GM18499 (cell line): ENCODE measurements around the gene ZNF784.

ENCODE experiments used
- ATAC-seq: cut with Tn5 transposase; IDR thresholded peaks from one replicate; pipeline ENCODE4 v1.9.1; 2021; ENCODE audit warnings: moderate number of reproducible peaks; ENCODE audit not compliant: insufficient read depth, unreplicated experiment

Gene ZNF784

DNA sequence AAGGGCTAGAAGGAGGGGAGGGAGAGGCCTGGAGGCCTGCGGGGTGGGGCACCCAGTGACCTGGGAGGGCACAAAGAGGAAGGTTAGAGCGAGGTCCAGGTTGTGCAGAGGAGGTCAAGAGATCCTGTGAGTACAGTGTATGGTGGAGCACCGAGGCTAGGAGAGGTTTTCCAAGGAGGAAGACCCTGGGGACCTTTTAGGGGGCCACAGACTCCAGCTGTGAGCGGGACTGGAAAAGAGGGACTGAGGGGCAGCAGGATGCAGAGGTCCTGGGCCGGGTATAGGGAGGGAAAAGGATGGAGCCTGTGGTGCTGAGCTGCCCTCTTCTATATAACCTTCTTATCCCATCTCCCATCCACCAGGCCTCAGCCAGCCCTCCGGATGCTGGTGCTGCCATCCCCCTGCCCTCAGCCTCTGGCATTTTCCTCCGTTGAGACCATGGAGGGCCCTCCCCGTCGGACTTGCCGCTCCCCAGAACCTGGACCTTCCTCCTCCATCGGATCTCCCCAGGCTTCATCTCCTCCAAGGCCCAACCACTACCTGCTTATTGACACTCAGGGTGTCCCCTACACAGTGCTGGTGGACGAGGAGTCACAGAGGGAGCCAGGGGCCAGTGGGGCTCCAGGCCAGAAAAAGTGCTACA, 19.9 kb upstream of the ZNF784 start:
- no peak for ATAC-seq

DNA sequence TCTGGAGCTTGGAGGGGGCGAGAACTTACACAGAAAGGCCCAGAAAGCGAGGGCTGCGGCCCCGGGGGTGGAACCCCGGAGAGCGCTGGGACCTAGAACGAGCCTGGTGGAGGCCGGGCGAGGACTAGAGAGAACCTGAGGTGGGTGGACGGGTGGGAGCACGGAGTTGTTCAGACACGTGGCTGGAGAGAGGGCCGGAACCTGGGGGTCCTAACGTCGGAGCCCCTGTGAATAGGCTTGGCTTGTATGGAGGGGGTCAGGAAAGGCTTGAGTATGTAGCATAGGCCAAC, 19.5 kb upstream of the ZNF784 start:
- no peak for ATAC-seq

DNA sequence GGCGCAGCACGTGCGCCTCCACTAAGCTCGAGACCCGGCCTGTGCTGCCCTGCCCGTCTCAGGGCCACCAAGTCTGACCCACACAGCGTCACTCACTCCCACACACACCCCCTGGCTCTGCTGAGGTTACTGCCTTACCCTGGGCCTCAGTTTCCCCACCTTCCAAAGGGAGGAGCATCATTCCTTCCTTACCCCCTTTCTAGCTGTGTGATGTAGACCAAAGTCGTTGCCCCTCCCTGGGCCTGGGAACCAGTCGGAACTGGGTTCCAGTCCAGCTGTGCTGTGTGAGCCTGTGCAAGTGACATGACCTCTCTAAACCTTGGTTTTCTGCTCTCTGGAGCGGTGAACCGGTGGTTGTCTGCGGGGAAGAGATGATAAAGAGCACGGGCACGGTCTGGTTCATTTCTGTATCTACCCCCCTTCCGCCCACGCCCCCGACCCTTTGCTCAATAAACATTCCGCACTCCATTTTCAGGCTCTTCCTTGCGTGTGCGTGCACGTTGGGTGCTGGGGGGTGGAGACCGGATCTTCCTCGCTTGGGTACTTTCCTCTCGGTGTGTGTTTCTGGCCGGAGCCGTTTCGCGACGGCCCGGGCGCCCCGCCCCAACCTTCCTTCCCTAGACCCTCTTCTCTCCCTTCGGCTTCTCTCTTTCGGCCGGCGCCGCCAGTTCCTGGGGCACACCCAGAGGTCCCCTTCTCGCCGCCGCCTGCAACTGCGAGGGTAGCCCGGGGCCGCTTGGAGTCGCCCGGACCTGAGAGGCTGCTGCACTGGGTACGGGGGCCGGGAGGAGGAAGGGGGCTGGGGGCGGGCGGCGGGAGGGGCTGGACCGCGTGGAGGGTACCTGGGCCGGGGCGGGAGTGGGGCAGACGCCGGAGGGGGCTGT, 18.9 kb upstream of the ZNF784 start, which contains the start of gene ZNF581:
ZNF581 (plus strand) TSS at position 647 of the 884 bp plus-strand sequence. CDS start 923 bp downstream, outside the sequence.
- no peak for ATAC-seq

DNA sequence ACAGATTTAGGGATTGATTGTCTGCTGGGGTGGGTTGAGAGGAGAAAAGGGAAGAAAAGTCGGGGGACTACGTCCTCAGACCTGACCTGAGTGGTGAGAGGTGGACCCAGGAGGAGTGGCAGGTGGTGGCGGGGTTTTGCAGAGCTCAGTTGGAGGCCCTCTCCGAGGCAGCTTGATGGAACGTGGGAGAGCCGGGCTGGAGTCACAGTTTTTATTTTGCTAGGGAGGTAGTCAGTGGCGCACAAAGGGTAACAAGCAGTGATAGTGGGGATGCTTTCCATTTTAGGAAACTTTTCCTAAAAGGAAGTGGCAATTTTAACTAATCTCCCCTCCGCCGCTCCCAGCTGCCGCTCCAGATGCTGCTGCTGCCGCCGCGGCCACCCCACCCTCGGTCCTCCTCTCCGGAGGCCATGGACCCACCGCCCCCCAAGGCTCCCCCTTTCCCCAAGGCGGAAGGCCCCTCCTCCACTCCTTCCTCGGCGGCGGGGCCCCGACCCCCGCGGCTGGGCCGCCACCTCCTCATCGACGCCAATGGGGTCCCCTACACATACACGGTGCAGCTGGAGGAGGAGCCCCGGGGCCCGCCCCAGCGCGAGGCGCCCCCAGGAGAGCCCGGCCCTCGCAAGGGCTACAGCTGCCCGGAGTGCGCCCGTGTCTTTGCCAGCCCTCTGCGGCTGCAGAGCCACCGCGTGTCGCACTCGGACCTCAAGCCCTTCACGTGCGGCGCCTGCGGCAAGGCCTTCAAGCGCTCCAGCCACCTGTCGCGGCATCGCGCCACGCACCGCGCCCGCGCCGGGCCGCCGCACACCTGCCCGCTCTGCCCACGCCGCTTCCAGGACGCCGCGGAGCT, 18.0 kb upstream of the ZNF784 start:
- ATAC-seq: no peak

DNA sequence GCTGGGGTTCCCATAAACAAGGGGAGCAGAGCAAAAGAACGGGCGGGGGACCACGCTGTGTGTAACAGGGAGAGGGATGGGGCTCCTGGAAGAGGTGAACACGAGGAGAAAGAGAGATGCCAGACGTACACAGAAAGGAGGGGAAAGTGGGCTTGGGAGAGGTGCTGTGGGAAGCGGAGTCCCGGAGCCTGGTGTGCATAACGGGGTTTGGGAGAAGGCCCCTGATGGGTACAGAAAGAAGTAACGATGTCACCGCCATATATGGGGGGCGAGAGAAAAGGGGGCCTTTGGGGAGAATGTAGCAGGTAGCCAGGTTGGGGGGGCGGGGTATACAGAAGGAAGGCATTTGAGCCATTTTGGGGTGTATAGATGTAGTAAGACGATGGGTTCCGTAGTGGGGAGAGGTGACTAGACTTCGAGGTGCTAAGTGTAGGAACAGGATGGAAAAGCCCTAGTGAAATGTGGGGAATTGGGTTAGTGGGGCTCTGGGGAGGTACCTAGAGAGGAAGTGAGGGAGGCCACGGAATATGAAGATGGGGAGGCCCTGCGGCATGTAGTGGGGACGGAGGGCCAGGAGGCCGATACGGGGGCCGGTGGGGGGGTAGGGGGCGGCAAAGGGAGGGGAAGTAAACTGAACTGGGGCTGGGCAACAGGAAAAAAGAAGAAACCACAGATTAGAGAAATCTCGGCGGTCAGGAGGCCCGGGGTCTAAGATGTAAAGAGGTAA, 17.2 kb upstream of the ZNF784 start:
- ATAC-seq: no peak

DNA sequence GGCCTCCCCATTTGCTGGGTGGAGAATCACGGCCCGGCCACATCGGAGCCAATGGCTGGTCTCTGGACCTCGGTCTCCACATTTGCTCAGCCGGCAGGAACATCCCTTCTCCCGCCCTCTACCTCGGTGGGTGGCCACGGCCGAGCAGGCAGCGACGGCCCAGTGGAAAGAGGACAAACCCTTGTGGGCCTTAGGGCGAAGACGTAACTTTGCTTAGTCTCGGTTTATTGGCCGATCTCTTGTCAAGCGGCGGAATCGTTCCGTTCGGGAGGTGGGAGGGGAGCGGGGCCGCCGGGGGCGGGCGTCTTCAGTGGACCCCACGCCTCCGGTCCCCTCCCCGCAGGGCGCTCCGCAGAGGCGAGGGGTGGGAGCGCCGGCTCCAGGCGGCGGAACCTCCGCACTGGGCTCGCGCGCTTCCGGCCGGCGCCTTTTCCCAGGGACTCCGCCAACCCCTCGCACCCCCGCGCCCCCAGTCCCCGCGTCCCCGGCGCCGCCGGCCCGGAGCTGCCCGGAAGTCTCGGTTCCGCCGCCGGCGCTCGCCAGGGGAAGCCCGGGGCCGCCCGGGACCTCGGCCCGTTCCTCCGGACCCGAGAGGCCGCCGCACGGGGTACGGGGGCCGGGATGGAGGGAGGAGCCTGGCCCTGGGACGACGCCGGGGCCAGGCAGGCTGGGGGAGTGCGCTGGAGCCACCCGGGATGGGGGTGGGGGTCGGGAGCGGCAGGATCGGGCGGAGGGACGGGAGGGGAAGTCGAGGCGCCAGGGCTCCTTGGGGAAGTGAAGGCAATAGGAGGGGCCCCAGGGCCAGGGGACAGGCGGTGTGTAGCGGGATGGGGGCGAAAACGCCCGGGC, 16.4 kb upstream of the ZNF784 start, which contains the start of gene ZNF580:
ZNF580 (plus strand) TSS at position 426 of the 849 bp plus-strand sequence. CDS start 1,507 bp downstream, outside the sequence.
- no peak for ATAC-seq

DNA sequence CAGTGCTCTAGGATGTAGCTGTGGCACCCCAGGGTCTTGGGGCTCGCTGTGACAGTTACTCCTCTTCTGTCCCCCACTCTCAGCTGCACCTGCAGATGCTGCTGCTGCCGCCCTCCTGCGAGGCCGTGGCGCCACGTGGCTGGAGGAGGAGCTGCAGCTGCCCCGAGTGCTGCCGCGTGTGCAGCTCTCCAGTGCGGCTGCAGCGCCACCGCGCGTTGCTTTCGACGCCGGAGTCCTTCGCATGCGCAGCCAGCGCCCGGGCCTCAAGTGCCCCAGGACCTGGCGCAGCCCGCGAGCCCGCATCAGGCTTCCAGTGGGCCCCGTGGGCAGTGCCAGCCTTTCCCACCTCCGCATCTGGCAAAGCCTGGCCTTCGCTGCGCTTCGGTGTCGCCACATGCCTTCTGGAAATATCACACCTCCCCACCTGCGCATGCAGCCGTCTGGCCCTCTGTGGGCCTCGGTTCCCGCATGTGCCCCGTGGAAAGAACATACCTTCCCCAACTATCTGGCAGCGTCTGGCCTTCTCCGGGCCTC, 15.7 kb upstream of the ZNF784 start:
- ATAC-seq: no peak

DNA sequence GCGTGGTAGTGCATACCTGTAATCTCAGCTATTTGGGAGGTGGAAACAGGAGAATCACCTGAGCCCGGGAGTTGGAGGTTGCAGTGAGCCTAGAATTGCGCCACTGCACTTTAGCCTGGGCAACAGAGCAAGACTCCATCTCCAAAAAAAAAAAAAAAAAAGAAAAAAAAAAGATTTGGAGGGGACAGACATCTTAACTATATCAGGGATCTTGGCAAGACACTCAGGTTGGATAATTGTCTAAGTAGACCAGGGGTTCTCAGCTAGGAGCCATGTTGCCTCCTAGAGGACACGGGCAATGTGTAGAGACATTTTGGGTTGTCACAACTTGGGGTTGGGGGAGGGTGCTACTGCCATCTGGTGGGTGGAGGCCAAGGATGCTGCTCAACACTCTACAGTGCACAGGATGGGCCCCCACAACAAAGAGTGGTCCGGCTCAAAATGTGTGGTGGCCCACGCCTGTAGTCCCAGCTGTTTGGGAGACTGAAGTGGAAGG, 14.5 kb upstream of the ZNF784 start:
- no peak for ATAC-seq

DNA sequence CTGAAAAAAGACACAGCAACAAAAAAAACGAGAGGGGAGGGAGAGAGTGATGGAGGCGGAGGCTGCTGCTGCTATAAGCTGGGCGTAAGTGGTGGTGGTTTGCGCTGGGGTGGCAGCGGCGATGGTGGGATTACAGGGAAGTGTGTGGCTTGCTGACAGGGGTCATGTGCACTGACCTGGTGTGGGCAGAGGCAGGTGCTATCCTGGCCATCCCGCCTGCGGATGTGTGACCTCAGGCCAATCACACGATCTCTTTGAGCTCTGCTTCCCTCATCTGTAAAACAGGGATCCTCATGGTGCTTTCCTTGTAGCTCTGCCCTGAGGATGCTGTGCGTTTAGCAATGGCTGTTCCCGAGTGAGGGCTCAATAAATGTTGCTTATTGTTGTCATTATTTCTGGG, 13.2 kb upstream of the ZNF784 start:
- ATAC-seq: no peak

DNA sequence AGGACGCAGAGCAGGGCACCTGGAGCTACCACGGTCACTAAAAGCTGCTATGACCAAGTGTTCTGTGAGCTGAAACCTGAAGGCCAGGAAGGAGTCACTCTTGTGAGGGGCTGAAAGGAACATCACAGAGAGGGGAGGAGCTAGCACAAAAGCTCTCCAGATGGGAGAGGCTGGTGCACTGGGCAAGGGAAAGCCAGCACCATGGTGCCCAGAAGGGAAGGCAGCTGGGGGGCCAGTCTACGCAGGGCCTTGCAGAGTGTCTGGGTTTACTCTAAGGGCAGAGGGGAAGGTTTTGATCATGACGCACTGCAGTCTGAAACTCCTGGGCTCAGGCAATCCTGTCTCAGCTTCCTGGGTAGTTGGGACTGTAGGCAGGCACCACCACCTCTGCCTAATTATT, 12.4 kb upstream of the ZNF784 start:
- ATAC-seq: no peak

DNA sequence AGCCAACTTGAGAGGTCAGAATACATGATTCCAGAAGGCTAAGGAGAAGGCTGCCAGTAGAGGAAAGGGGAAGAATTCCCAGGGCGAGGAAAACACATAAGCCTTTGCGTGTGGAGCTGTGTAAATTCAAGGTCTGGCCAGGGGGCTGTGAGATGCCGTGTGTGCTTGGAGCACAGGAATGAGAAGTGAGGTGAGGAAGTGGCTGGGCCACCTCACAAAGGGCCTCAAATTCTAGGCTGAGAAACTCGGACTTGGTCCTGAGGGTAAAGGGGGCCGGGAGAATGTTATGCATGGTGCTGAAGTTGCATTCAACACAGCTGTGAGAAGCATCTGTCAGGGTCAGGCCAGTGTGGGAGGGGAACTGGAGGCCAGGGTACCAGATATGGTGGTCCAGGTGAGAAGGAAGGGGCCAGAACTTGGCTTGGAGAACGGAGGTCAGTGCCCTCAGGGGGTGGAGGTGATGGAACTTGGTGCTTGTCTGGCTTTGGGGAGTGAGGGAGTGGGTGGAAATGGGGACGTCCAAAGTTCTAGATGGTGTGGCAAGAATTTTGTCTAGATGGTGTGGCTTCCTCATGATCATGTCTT, 11.6 kb upstream of the ZNF784 start:
- no peak for ATAC-seq

DNA sequence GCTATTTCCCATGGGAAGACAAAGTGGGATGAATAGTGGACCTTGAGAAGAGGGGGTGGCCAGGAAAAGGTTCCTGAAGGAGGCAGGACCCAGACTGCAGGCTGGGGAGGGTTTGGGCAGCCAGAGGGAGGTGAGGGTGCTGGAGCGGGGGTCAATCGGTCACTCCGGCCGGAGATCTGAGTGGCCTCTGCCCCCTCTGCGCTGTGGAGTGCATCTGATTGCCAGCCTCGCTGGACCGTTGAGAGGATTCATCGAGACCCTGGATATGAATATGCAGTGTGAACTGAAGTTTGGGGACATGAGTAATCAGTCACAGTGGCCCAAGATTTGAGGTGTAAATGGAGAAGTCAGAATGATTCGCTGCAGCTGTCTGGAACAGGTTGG, 11.0 kb upstream of the ZNF784 start:
- ATAC-seq: no peak

DNA sequence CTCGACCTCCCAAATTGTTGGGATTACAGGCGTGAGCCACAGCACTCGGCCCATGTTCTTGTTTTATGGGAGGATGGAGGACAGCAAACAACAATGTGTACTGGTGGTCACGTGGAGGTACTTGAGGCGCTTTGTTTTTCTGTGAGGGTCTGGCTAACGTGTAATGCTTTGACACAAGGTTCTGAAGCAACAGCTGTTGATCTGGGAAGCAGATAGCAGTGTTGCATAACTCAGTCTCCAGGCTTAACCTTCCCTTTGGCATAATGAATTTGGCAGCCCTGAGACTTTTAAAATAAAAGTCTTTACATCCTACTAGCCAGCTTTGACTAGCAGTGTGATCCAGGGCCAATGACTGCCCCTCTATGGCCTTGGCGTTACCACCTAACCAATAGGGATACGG, 9.5 kb upstream of the ZNF784 start:
- no peak for ATAC-seq

DNA sequence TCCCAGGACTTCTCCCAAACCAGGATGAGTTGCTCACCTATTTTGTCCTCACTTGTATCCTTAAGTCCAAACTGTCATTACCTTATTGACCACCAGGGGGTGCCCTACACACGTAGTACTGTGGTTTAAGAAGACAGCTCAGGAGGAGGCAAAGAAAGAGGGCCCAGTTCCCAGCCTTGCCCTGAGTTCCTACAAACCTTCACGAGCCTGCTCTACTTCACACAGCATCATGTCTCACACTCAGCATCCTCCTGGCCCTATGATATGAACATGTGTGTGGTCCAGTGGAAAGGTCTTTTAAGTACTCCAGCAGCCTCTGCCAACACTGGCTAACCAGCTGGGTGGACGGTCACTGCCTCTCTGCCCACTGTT, 8.1 kb upstream of the ZNF784 start:
- no peak for ATAC-seq

DNA sequence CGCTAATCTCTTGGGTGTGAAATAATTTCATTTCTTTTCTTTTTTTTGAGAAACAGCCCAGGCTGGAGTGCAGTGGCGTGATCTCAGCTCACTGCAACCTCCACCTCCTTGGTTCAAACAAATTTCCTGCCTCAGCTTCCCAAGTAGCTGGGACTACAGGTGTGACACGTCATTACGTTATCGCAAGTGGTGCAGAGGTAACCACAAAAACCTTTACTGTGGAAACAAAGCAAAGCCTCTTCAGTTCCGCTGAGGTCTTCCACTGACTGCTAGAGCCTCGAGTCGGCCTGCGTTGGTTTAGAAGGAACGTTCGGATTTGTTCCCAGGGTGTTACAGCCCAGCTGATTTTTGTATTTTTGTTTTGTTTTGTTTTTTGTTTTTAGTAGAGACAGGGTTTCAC, 2.0 kb upstream of the ZNF784 start:
- no peak for ATAC-seq

DNA sequence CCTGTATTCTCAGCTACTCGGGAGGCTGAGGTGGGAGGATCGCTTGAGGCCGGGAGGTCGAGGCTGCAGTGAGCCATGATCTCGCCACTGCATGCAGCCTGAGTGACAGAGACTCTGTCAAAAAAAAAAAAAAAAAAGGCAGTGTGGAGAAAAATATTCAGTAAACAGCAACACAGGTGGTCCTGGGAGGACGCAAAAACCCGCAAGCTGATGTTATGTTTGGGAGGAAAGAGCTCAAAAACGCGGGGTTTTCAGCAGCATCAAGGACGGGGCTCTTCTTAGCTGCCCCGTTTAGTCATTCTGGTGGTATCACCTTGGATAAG, 599 bp upstream of the ZNF784 start:
- no peak for ATAC-seq

DNA sequence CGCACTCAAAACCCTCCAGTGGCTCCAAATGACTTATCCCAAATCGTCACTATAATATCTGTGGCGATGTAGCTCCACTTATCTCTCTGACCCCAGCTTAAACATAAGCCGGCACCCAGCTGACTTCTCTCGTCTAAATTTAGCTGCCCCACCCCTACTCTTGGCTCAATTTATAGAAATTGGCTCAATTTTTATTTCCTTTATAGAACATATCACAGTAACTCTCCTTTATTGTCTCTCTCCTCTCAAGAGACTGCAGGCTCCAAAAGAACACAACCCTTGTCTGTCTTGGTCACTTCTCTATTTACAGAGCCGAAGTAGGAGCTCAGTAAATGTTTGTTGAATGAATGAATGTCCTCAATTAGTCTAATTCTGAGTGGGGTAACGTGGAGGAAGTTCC, 805 bp downstream of the ZNF784 start:
- ATAC-seq: no peak

DNA sequence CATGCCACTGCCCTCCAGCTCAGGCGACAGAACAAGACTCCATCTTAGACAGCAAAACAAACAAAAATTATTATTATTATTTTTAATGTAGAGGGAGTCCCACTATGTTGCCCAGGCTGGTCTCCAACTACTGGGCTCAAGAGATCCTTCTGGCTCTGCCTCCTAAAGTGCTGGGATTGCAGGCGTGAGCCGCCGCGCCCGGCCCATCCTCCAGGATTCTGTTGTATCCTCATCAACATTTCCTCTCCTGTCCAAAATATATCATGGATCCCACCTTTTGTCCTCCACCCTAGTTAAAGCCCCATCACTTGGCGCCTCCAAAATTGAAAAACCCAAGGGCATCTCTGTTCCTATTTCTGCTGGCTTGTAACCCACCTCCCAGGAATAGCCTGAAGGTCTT, 1.2 kb downstream of the ZNF784 start:
- no peak for ATAC-seq
